OCI-LY3 (cell line): ENCODE measurements around the gene SPATS2L.

Source experiments
- EZH2phosphoT487 ChIP-seq: fragments of 200-600 bp; shearing (Covaris generic); IDR thresholded peaks from 2 replicates; pipeline ENCODE4 v1.6.1; 2018; ENCODE audit warnings: antibody characterized with exemption, mixed run types, low read depth
- TF ChIP-seq, protein P1 (sequence below): fragments of 200-600, 300-600 bp; sonication (generic); IDR thresholded peaks from 2 replicates; pipeline ENCODE4 v1.5.1; 2014; ENCODE audit warnings: antibody characterized with exemption, low read length, low read depth

DNA sequence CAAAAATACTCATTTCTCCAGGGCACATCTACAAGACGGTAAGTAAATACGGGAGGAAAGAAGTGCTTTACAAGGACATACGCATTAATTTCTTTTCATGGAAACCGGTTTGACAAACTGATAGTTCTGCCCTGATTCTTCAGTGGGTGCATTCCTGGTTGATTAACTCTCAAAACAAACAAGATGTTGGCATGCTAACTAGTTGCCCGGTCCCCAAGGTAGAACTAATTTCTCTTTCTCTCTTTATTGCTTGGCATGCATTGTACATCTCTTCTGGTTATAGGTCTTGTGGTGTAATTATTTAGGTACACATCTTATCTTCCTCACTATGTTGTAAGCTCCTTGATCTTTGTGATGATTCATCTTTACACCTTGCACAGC, 46.9 kb upstream of the SPATS2L start:
- TF ChIP-seq, protein P1, sequence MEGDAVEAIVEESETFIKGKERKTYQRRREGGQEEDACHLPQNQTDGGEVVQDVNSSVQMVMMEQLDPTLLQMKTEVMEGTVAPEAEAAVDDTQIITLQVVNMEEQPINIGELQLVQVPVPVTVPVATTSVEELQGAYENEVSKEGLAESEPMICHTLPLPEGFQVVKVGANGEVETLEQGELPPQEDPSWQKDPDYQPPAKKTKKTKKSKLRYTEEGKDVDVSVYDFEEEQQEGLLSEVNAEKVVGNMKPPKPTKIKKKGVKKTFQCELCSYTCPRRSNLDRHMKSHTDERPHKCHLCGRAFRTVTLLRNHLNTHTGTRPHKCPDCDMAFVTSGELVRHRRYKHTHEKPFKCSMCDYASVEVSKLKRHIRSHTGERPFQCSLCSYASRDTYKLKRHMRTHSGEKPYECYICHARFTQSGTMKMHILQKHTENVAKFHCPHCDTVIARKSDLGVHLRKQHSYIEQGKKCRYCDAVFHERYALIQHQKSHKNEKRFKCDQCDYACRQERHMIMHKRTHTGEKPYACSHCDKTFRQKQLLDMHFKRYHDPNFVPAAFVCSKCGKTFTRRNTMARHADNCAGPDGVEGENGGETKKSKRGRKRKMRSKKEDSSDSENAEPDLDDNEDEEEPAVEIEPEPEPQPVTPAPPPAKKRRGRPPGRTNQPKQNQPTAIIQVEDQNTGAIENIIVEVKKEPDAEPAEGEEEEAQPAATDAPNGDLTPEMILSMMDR: no peak
- TF ChIP-seq EZH2phosphoT487: no peak
